ENCODE measurements around the gene SLC35A2. TPM values are rescaled to one million over a fixed set of nuclear protein-coding genes. Genes with fewer than 3 reads are reported as not detected.

SLC35A2 gene
- total RNA-seq, 1 donor from 2014 or later = 22.0 TPM

DNA sequence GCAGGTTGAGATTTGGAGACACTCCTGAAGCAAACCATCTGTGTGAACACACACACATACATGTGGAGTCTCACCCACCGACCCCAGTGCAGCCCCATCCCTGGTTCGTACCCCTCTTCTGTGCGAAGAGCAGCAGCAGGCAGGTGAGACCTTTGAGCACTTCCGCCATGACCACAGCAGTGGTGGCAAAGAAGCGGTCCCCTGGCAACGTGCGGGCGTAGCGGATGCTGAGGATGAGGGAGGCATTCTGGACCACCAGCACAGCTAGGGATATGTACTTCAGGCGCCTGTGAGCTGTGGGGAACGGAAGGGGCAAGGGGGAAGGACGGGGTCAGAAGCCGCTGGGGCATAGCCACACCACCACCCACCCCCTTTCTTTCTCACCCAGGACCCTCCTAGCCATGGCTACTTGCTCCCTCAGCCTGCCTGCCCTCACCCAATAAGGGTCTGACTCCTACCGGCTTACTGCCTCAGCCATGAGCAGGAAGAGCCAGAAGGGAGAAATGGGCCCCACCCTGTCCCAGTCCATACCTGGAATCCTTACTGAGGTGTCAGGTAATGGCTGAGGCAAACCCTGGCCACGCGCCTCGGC, 1.6 kb downstream of the SLC35A2 start:
- no peak for TF ChIP-seq CTCF (conservative IDR thresholded peaks at IDR 0.05; ENCODE audit: low read depth, low read length)
- no peak overlapping the region for H3K4me3 ChIP-seq (ENCODE audit: low read depth, low read length)
- no peak for DNase-seq (ENCODE audit: low read depth)

GRCh38 chrX:48908600-48908999, 2.8 kb downstream of the SLC35A2 start:
- DNase-seq (ENCODE audit: low read depth) = no peak
- no peak overlapping the region for H3K4me3 ChIP-seq (ENCODE audit: low read depth, low read length)
- TF ChIP-seq CTCF (conservative IDR thresholded peaks at IDR 0.05; ENCODE audit: low read depth, low read length) = no peak

DNA sequence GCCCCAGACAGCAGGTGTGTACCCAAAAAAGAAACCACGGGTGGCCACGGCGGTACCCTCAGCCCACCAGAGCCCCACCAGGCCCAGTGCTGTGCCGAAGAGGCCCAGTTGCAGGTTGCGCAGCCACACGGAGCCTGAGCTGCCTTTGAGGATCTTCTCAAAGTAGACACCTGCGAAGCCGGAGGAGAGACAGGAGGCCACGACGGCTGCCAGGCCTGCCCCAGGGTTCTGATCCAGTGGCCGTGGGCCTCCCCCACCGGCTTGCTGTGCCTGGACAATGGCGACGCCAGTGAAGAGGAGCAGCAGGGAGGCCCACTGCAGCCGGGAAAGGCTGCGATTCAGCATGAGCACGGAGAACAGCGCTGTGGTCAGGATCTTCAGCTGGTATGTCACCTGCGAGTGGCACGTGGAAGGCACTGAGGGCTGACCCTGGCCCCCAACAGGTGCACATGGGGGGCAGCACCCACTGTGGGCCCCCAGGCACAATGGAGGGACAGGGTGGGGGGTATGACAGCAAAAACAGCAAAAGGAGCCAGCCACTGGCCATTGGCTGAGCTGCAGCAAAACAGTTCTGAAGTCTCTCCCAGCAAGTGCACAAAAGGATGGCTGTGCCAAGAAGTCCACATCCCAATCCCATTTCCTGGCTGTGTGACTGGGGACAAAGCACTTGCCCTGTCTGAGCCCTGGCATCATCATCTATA, 6.2 kb downstream of the SLC35A2 start:
- no peak overlapping the region for H3K4me3 ChIP-seq (ENCODE audit: low read depth, low read length)
- no peak for DNase-seq (ENCODE audit: low read depth)
- TF ChIP-seq CTCF (conservative IDR thresholded peaks at IDR 0.05; ENCODE audit: low read depth, low read length) = no peak

DNA sequence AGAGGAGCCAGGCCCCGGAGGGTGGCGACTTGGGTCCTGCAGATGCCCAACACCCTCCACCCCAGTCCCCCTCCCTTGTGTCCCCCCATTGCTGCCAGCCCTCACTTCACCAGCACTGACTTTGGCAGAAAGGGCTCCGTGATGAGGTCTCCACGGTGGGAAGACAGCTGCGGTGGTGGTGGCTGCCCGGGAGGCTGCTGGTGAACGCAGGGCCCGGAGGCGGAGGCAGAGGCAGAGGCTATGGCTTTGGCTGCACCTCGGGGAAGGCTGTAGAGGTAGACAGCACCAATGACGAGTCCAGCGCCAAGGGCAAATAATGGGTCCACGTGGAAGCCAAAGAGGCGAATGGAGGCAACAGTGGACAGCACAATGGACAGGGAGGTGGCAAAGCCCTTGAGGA, 6.8 kb downstream of the SLC35A2 start:
- H3K4me3 ChIP-seq (ENCODE audit: low read depth, low read length) = no peak overlapping the region
- TF ChIP-seq CTCF (conservative IDR thresholded peaks at IDR 0.05; ENCODE audit: low read depth, low read length) = no peak
- DNase-seq (ENCODE audit: low read depth) = no peak

- H3K4me3 ChIP-seq (ENCODE audit: low read depth, low read length) = no peak overlapping the region
- no peak for DNase-seq (ENCODE audit: low read depth)
- no peak for TF ChIP-seq CTCF (conservative IDR thresholded peaks at IDR 0.05; ENCODE audit: low read depth, low read length)
Observed at GRCh38 chrX:48904180-48904579, 7.3 kb downstream of the SLC35A2 start.

- no peak overlapping the region for H3K4me3 ChIP-seq (ENCODE audit: low read depth, low read length)
- no peak for TF ChIP-seq CTCF (conservative IDR thresholded peaks at IDR 0.05; ENCODE audit: low read depth, low read length)
- no peak for DNase-seq (ENCODE audit: low read depth)
Observed at GRCh38 chrX:48903290-48903689, 8.2 kb downstream of the SLC35A2 start.

GRCh38 chrX:48902776-48903175, 8.7 kb downstream of the SLC35A2 start:
- DNase-seq (ENCODE audit: low read depth) = no peak
- no peak for TF ChIP-seq CTCF (conservative IDR thresholded peaks at IDR 0.05; ENCODE audit: low read depth, low read length)
- H3K4me3 ChIP-seq (ENCODE audit: low read depth, low read length) = no peak overlapping the region

Measured in epithelial cell of proximal tubule (primary cell).